ENCODE measurements around the gene ZNF385B.

The ZNF385B gene

GRCh38 chr2:179824961-179825360 lies 36.5 kb downstream of the ZNF385B start:
- H3K4me3 ChIP-seq (ENCODE audit: low read depth, low read length): no peak overlapping the region
- DNase-seq (ENCODE audit: low read depth): no peak
- TF ChIP-seq, protein P1, sequence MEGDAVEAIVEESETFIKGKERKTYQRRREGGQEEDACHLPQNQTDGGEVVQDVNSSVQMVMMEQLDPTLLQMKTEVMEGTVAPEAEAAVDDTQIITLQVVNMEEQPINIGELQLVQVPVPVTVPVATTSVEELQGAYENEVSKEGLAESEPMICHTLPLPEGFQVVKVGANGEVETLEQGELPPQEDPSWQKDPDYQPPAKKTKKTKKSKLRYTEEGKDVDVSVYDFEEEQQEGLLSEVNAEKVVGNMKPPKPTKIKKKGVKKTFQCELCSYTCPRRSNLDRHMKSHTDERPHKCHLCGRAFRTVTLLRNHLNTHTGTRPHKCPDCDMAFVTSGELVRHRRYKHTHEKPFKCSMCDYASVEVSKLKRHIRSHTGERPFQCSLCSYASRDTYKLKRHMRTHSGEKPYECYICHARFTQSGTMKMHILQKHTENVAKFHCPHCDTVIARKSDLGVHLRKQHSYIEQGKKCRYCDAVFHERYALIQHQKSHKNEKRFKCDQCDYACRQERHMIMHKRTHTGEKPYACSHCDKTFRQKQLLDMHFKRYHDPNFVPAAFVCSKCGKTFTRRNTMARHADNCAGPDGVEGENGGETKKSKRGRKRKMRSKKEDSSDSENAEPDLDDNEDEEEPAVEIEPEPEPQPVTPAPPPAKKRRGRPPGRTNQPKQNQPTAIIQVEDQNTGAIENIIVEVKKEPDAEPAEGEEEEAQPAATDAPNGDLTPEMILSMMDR (conservative IDR thresholded peaks at IDR 0.05; ENCODE audit: low read depth, low read length): no peak

DNA sequence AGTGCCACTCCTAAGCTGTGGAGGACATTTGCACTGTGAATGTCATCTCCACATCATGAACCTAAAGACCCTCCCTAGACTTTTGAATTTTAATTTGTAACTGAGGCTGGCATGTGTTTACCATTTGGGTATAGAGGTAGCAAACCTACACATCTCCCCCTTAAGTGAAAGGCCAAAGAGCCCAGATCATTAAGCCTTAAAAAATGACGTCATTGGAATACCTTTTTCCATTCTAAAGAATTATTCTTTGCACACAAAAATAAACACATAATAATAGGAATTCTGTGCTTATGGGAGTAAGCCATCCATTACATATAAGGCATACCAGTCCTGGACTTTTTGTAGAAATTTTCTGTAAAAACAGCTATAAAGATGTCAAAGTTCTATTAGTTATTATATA lies 38.9 kb downstream of the ZNF385B start:
- TF ChIP-seq, protein P1 (conservative IDR thresholded peaks at IDR 0.05; ENCODE audit: low read depth, low read length): no peak
- no peak for DNase-seq (ENCODE audit: low read depth)
- no peak overlapping the region for H3K4me3 ChIP-seq (ENCODE audit: low read depth, low read length)

GRCh38 chr2:179818546-179818945 lies 42.9 kb downstream of the ZNF385B start:
- TF ChIP-seq, protein P1 (conservative IDR thresholded peaks at IDR 0.05; ENCODE audit: low read depth, low read length): no peak
- H3K4me3 ChIP-seq (ENCODE audit: low read depth, low read length): no peak overlapping the region
- peak; percentile 53 for DNase-seq (ENCODE audit: low read depth)

DNA sequence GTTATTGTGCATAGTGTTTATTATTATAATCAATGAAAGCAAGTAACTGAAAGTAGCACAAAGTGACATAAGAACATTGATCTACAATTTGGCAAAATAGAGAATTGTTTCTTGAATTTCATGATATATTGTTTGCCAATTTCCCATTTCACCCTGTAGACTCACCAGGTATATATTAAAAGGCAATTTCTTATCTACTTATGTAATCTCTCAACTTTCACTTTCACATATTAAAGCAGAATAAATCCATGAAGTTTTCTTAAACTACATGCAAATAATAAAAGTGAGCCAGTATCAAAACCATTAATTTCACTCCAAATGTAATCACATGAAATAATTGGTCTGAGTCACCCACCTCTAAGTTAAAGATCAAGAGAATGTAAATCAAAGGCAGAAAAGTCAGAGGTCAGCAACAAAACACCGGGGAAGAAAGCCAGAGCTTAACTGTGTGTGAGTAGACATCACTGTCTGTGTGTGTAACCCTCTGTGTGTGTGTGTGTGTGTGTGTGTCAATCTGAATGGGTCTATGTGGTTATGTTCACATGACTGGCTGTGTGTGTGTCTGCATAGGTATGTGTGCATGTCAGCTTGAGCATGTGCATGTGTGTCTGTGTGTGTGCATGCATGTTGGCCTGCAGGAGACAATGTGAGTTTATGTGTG lies 44.1 kb downstream of the ZNF385B start:
- TF ChIP-seq, protein P1 (conservative IDR thresholded peaks at IDR 0.05; ENCODE audit: low read depth, low read length): no peak
- no peak overlapping the region for H3K4me3 ChIP-seq (ENCODE audit: low read depth, low read length)
- peak; percentile 17 for DNase-seq (ENCODE audit: low read depth)

- DNase-seq (ENCODE audit: low read depth): no peak
- TF ChIP-seq, protein P1 (conservative IDR thresholded peaks at IDR 0.05; ENCODE audit: low read depth, low read length): no peak
- no peak overlapping the region for H3K4me3 ChIP-seq (ENCODE audit: low read depth, low read length)
These were observed 47.4 kb downstream of the ZNF385B start for GRCh38 chr2:179814050-179814449.

GRCh38 chr2:179812501-179812900 lies 48.9 kb downstream of the ZNF385B start:
- TF ChIP-seq, protein P1 (conservative IDR thresholded peaks at IDR 0.05; ENCODE audit: low read depth, low read length): no peak
- DNase-seq (ENCODE audit: low read depth): no peak
- H3K4me3 ChIP-seq (ENCODE audit: low read depth, low read length): no peak overlapping the region

GRCh38 chr2:179811042-179811441 lies 50.4 kb downstream of the ZNF385B start:
- no peak for DNase-seq (ENCODE audit: low read depth)
- TF ChIP-seq, protein P1 (conservative IDR thresholded peaks at IDR 0.05; ENCODE audit: low read depth, low read length): no peak
- no peak overlapping the region for H3K4me3 ChIP-seq (ENCODE audit: low read depth, low read length)

All from choroid plexus epithelial cell (primary cell).